Gastroesophageal sphincter (tissue), 4 donors: ENCODE measurements around the gene GTPBP10. TPM values are rescaled to one million over a fixed set of nuclear protein-coding genes. Genes with fewer than 3 reads are reported as not detected.
A peak's percentile ranks its signal among the peaks of the same experiment; 100 is the strongest.

Experiments
- ATAC-seq: fragments of 150-250 bp; one replicate; pipeline ENCODE4 v1.9.1; 2016; ENCODE audit warnings: mild to moderate bottlenecking, moderate library complexity
- H3K27ac ChIP-seq, 4 donors: fragments of 200-600 bp; sonication (generic) in 3 of 4; 1 replicate in 3 of 4; 2 replicates in 1 of 4; pipeline ENCODE4 v1.5.1; 2016 to 2019
- H3K27me3 ChIP-seq: fragments of 200-600 bp; sonication (generic); one replicate; pipeline ENCODE4 v1.5.1; 2019
- H3K36me3 ChIP-seq, 2 donors: fragments of 200-600 bp; sonication (generic); one replicate each; pipeline ENCODE4 v1.5.1; 2019; ENCODE audit warnings: control low read depth in 1 of 2
- H3K4me1 ChIP-seq, 3 donors: fragments of 200-600 bp; sonication (generic); 1 replicate in 2 of 3; 2 replicates in 1 of 3; pipeline ENCODE4 v1.5.1; 2016 to 2019; ENCODE audit warnings: control low read depth in 2 of 3
- H3K4me3 ChIP-seq, 2 donors: fragments of 200-600 bp; sonication (generic); one replicate each; pipeline ENCODE4 v1.5.1; 2019; ENCODE audit warnings: mild to moderate bottlenecking in 1 of 2, moderate library complexity in 1 of 2
- H3K9me3 ChIP-seq, 3 donors: fragments of 200-600 bp; sonication (generic); one replicate each; pipeline ENCODE4 v1.5.1; 2017 to 2019; ENCODE audit warnings: control low read depth in 2 of 3
- EP300 ChIP-seq: sonication (generic); formaldehyde crosslinking; IDR thresholded peaks from one replicate; pipeline ENCODE4 v1.6.1; 2017; ENCODE audit warnings: antibody characterized with exemption, mild to moderate bottlenecking
- POLR2A ChIP-seq, 2 donors: fragments of 450-650 bp; IDR thresholded peaks; one replicate each; pipeline ENCODE4 v1.6.1; 2017; ENCODE audit warnings: antibody characterized with exemption in 2 of 2, mild to moderate bottlenecking in 2 of 2, moderate library complexity in 1 of 2
- POLR2AphosphoS5 ChIP-seq: sonication (generic); formaldehyde crosslinking; IDR thresholded peaks from one replicate; pipeline ENCODE4 v1.6.1; 2017; ENCODE audit warnings: antibody characterized with exemption
- WGBS, 2 donors: methylation state at CpG; one replicate each; pipeline ENCODE4 v1.1.5; 2018; ENCODE audit warnings: low coverage in 1 of 2; 5-methylcytosine and 5-hydroxymethylcytosine counted together
- total RNA-seq, 4 donors: library from RNA; depleted of rRNA; stranded (reverse); fragments of >200 nt; gene quantifications; one replicate each; pipeline ENCODE4 v1.1.0, GENCODE V29; 2016
- TF ChIP-seq, protein P1 (sequence below), 4 experiments: fragments of 200-600 bp in 2 of 4; fragments of 450-650 bp in 2 of 4; sonication (generic) in 1 of 4; IDR thresholded peaks; one replicate each; pipeline ENCODE4 v1.5.1; 2017 to 2019; ENCODE audit warnings: antibody characterized with exemption in 4 of 4, mild to moderate bottlenecking in 2 of 4, moderate library complexity in 2 of 4

GTPBP10 gene
- total RNA-seq, 4 donors from 2014 or later, result 8.9 to 35.5 (median 13.1) TPM

DNA sequence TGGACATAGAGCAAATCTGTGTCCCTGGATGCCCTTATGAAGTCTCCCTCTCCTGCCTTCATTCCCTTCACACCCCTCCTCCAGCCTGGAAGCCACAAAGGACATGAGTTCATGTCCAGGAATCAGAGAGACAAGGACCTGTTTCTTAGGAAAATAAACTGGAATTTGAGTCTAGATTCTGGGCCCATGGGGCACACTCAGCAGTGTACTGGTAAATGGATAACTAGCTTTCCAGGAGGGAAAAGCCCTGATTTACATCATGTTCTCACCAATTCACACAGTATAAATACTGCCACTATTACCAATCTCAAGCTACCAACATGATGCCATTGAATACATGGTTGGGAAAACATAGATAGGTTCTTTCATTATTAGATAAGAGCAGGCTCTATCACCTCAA lies 35.3 kb upstream of the GTPBP10 start:
- no peak overlapping the region for H3K27ac ChIP-seq
- no peaks in the 10 kb centered on the region for H3K27me3 ChIP-seq
- peaks cover 0 to 48% of the 10 kb centered on the region in 2 donors for H3K36me3 ChIP-seq
- H3K4me1 ChIP-seq, result no peaks in the 10 kb centered on the region
- no peak for ATAC-seq
- H3K4me3 ChIP-seq, result no peak overlapping the region
- H3K9me3 ChIP-seq, result no peaks in the 10 kb centered on the region
- TF ChIP-seq POLR2A (IDR thresholded peaks at IDR 0.05), result no peak
- no peak for TF ChIP-seq POLR2AphosphoS5
- TF ChIP-seq, protein P1, sequence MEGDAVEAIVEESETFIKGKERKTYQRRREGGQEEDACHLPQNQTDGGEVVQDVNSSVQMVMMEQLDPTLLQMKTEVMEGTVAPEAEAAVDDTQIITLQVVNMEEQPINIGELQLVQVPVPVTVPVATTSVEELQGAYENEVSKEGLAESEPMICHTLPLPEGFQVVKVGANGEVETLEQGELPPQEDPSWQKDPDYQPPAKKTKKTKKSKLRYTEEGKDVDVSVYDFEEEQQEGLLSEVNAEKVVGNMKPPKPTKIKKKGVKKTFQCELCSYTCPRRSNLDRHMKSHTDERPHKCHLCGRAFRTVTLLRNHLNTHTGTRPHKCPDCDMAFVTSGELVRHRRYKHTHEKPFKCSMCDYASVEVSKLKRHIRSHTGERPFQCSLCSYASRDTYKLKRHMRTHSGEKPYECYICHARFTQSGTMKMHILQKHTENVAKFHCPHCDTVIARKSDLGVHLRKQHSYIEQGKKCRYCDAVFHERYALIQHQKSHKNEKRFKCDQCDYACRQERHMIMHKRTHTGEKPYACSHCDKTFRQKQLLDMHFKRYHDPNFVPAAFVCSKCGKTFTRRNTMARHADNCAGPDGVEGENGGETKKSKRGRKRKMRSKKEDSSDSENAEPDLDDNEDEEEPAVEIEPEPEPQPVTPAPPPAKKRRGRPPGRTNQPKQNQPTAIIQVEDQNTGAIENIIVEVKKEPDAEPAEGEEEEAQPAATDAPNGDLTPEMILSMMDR (IDR thresholded peaks at IDR 0.05), result no peak
- no peak for TF ChIP-seq EP300

DNA sequence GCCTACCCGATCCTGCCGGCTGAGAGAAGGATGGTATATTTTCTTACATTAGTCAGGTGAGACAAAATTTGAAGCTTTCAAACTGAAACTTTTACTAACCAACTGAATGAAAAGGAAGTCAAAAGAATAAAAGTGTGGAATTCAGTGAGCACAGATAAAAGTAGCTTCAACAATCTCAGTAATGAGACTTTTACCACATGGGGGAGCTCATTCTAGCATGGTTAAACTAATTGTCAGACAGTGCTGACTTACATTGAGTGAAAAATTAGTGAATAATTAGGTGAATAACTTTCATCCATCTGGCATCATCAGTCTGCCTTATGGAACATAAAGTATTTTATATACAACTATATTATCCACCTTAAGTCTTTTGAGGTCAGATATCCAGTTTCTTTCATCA lies 33.8 kb upstream of the GTPBP10 start:
- WGBS, 2 donors, result 75 to 94% methylated on average over 2 of the region's 2 CpGs
- no peak for ATAC-seq
- Histone ChIP-seq H3K27ac (no peak overlapping the region), H3K27me3 (no peaks in the 10 kb centered on the region), H3K4me3 (no peak overlapping the region), H3K9me3 (no peaks in the 10 kb centered on the region), H3K36me3 (peaks cover 0 to 34% of the 10 kb centered on the region in 2 donors), H3K4me1 (no peaks in the 10 kb centered on the region)
- TF ChIP-seq, protein P1 (IDR thresholded peaks at IDR 0.05), result peak in 1 of 4 experiments; percentile 16
- no peak for TF ChIP-seq EP300
- TF ChIP-seq POLR2AphosphoS5, result no peak
- TF ChIP-seq POLR2A (IDR thresholded peaks at IDR 0.05), result no peak

DNA sequence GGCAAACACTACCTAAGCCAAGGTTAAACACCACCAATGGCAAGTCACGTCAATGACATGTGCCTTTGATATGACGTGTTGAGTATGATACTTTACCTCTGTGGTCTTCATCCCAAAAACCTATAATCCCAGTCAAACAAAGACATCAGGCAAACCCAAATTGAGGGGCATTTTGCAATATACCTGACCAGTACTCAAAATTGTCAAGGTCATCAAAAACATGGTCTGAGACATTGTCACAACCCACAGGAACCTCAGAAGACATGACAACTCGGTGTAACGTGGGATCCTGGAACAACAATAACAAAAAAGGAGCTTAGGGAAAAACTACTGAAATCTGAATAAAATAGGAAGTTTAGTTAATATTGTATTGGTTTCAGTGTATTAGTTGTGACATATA lies 32.6 kb upstream of the GTPBP10 start:
- Histone ChIP-seq H3K27me3 (no peaks in the 10 kb centered on the region), H3K36me3 (peaks cover 0 to 24% of the 10 kb centered on the region in 2 donors), H3K9me3 (no peaks in the 10 kb centered on the region), H3K27ac (no peak overlapping the region), H3K4me1 (no peaks in the 10 kb centered on the region), H3K4me3 (no peak overlapping the region)
- WGBS, 2 donors, result 59 to 100% methylated on average over 2 to 4 of the region's 4 CpGs
- ATAC-seq, result no peak
- TF ChIP-seq, protein P1 (IDR thresholded peaks at IDR 0.05), result no peak
- TF ChIP-seq POLR2AphosphoS5 (no peak), EP300 (no peak), POLR2A (IDR thresholded peaks at IDR 0.05) (no peak)

DNA sequence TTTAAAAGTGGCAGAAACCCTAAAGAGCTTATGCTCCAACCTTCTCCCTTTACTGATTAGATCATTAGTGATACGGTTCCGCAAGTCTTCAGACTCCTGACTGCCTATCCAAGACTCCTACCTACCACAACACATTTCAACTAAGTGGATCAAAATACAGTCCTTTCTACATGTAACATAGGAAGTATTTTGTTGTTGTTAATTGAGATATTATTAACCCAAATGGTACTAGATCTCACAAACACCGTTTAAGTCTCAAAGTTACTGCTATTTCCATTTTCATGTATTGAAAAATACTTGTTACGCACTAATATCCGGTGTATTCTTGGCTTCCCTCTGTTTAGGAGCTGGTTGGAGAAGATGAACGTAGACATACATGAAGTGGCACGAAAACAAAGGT lies 26.5 kb upstream of the GTPBP10 start:
- Histone ChIP-seq H3K4me1 (peaks cover 0 to 10% (median 5%) of the 10 kb centered on the region in 3 donors), H3K4me3 (no peak overlapping the region), H3K9me3 (no peaks in the 10 kb centered on the region), H3K27ac (no peak overlapping the region), H3K36me3 (no peaks in the 10 kb centered on the region), H3K27me3 (peaks cover 42% of the 10 kb centered on the region)
- ATAC-seq, result no peak
- WGBS, 2 donors, result 87 to 88% methylated on average over 7 of the region's 7 CpGs
- TF ChIP-seq, protein P1 (IDR thresholded peaks at IDR 0.05), result no peak
- TF ChIP-seq POLR2AphosphoS5 (no peak), POLR2A (IDR thresholded peaks at IDR 0.05) (no peak), EP300 (no peak)

DNA sequence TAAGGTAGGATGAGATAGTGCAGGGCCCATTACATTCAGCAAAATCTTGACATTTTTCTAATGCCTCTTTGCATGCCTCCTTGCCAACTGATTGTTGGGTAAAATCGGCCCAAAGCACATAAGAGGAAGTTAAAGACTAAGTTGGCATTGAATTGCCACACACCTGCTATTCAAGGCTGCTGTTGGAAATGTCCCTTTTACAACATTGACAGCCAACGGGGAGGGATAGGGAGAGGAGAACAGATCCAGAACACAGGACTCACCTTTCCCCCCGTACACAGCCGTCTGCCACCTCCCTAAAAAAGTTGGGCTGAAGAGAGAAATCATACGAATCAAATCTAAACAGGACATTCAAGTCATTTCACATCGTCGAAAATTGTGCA lies 26.1 kb upstream of the GTPBP10 start:
- Histone ChIP-seq H3K4me1 (peaks cover 0 to 10% (median 5%) of the 10 kb centered on the region in 3 donors), H3K27me3 (peaks cover 46% of the 10 kb centered on the region), H3K36me3 (no peaks in the 10 kb centered on the region), H3K9me3 (no peaks in the 10 kb centered on the region), H3K27ac (no peak overlapping the region), H3K4me3 (no peak overlapping the region)
- 23 to 45% methylated on average over 6 of the region's 7 CpGs for WGBS, 2 donors
- TF ChIP-seq POLR2A (IDR thresholded peaks at IDR 0.05) (no peak), POLR2AphosphoS5 (no peak), EP300 (no peak)
- TF ChIP-seq, protein P1 (IDR thresholded peaks at IDR 0.05), result no peak
- ATAC-seq, result no peak
